HCT116 (cell line): ENCODE data around the gene TMOD3. TPM values are rescaled to one million over a fixed set of nuclear protein-coding genes. Genes with fewer than 3 reads are reported as not detected.

ENCODE experiments used
- ELF1 ChIP-seq: IDR thresholded peaks from 2 replicates; pipeline ENCODE4 v1.6.1; 2012; ENCODE audit warnings: low read depth, borderline replicate concordance
- FOSL1 ChIP-seq: IDR thresholded peaks from 2 replicates; pipeline ENCODE4 v1.6.1; 2012; ENCODE audit warnings: low read depth
- POLR2A ChIP-seq: IDR thresholded peaks from 2 replicates; pipeline ENCODE4 v1.7.0; 2011; ENCODE audit warnings: borderline replicate concordance; ENCODE audit not compliant: insufficient read depth, insufficient read length; ENCODE audit errors: extremely low read depth
- POLR2AphosphoS5 ChIP-seq: IDR thresholded peaks from 2 replicates; pipeline ENCODE4 v1.6.1; 2011; ENCODE audit warnings: mild to moderate bottlenecking, low read depth, low read length, moderate library complexity
- RAD21 ChIP-seq: IDR thresholded peaks from 2 replicates; pipeline ENCODE4 v1.6.1; 2012; ENCODE audit warnings: low read depth, mild to moderate bottlenecking
- SIN3A ChIP-seq: IDR thresholded peaks from 2 replicates; pipeline ENCODE4 v1.6.1; 2012; ENCODE audit warnings: low read depth
- SP1 ChIP-seq: IDR thresholded peaks from 2 replicates; pipeline ENCODE4 v1.6.1; 2012; ENCODE audit warnings: low read depth
- SRF ChIP-seq: IDR thresholded peaks from 2 replicates; pipeline ENCODE4 v1.6.1; 2012; ENCODE audit warnings: low read depth
- YY1 ChIP-seq: IDR thresholded peaks from 2 replicates; pipeline ENCODE4 v1.6.1; 2011; ENCODE audit warnings: low read length, low read depth, moderate library complexity, mild to moderate bottlenecking; ENCODE audit not compliant: insufficient replicate concordance; ENCODE audit errors: extremely low read depth
- ZFX ChIP-seq: fragments of 450-650 bp; IDR thresholded peaks from 2 replicates; pipeline ENCODE4 v1.6.1; 2017
- total RNA-seq: library from RNA; stranded (reverse); gene quantifications from one replicate; pipeline ENCODE4 v1.2.1, GENCODE V29; 2021; ENCODE audit not compliant: unreplicated experiment
- TF ChIP-seq, protein P1 (sequence below): IDR thresholded peaks from 2 replicates; pipeline ENCODE4 v1.6.1; 2012; ENCODE audit warnings: low read depth
- TF ChIP-seq, protein P2 (sequence below): IDR thresholded peaks from 2 replicates; pipeline ENCODE4 v1.6.1; 2012
- TF ChIP-seq, protein P3 (sequence below): IDR thresholded peaks from 2 replicates; pipeline ENCODE4 v1.6.1; 2012
- TF ChIP-seq, protein P4 (sequence below): IDR thresholded peaks from 2 replicates; pipeline ENCODE4 v1.6.1; 2011; ENCODE audit warnings: mild to moderate bottlenecking, low read length, moderate library complexity; ENCODE audit not compliant: insufficient replicate concordance; ENCODE audit errors: extremely low read depth

TMOD3 gene
- total RNA-seq, 1 experiment from 2014 or later, result 78.8 TPM

DNA sequence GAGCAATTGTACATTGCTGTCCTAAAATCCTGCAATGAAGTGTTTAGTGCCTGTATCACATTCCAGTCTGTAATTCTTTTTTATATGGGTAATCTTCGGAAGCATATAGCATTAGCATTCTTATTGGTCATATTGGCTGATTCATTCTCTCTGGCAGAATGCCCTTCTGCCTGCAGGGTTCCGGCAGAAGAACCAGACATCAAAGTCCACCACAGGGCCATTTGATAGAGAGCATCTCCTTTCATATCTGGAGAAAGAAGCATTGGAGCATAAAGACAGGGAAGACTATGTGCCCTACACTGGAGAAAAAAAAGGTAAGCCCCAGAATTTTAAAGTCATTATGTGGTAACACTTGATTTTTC lies 39.6 kb downstream of the TMOD3 start (continued):
- TF ChIP-seq, protein P1, sequence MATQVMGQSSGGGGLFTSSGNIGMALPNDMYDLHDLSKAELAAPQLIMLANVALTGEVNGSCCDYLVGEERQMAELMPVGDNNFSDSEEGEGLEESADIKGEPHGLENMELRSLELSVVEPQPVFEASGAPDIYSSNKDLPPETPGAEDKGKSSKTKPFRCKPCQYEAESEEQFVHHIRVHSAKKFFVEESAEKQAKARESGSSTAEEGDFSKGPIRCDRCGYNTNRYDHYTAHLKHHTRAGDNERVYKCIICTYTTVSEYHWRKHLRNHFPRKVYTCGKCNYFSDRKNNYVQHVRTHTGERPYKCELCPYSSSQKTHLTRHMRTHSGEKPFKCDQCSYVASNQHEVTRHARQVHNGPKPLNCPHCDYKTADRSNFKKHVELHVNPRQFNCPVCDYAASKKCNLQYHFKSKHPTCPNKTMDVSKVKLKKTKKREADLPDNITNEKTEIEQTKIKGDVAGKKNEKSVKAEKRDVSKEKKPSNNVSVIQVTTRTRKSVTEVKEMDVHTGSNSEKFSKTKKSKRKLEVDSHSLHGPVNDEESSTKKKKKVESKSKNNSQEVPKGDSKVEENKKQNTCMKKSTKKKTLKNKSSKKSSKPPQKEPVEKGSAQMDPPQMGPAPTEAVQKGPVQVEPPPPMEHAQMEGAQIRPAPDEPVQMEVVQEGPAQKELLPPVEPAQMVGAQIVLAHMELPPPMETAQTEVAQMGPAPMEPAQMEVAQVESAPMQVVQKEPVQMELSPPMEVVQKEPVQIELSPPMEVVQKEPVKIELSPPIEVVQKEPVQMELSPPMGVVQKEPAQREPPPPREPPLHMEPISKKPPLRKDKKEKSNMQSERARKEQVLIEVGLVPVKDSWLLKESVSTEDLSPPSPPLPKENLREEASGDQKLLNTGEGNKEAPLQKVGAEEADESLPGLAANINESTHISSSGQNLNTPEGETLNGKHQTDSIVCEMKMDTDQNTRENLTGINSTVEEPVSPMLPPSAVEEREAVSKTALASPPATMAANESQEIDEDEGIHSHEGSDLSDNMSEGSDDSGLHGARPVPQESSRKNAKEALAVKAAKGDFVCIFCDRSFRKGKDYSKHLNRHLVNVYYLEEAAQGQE, result no peak
- TF ChIP-seq POLR2AphosphoS5 (peak; percentile 36; the same call in 1 of the 2 replicates), SIN3A (peak; percentile 73), ELF1 (no peak), POLR2A (no peak), YY1 (no peak), FOSL1 (peak; percentile 73), SRF (no peak), ZFX (no peak), RAD21 (0 out of 2 replicates have a peak, but pooled peaks have one; percentile 15), SP1 (peak; percentile 72)
- TF ChIP-seq, protein P2, sequence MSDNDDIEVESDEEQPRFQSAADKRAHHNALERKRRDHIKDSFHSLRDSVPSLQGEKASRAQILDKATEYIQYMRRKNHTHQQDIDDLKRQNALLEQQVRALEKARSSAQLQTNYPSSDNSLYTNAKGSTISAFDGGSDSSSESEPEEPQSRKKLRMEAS, result peak; percentile 40; the same call in 1 of the 2 replicates
- TF ChIP-seq, protein P3, sequence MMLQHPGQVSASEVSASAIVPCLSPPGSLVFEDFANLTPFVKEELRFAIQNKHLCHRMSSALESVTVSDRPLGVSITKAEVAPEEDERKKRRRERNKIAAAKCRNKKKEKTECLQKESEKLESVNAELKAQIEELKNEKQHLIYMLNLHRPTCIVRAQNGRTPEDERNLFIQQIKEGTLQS, result peak; percentile 47; the same call in 1 of the 2 replicates
- TF ChIP-seq, protein P4, sequence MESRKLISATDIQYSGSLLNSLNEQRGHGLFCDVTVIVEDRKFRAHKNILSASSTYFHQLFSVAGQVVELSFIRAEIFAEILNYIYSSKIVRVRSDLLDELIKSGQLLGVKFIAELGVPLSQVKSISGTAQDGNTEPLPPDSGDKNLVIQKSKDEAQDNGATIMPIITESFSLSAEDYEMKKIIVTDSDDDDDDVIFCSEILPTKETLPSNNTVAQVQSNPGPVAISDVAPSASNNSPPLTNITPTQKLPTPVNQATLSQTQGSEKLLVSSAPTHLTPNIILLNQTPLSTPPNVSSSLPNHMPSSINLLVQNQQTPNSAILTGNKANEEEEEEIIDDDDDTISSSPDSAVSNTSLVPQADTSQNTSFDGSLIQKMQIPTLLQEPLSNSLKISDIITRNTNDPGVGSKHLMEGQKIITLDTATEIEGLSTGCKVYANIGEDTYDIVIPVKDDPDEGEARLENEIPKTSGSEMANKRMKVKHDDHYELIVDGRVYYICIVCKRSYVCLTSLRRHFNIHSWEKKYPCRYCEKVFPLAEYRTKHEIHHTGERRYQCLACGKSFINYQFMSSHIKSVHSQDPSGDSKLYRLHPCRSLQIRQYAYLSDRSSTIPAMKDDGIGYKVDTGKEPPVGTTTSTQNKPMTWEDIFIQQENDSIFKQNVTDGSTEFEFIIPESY, result no peak
